ENCODE measurements around the gene PARVA. TPM values are rescaled to one million over a fixed set of nuclear protein-coding genes. Genes with fewer than 3 reads are reported as not detected.

Gene PARVA
- total RNA-seq, 1 experiment from 2014 or later: 10.4 TPM

GRCh38 chr11:12426176-12426575 is 48.8 kb downstream of the PARVA start (continued):
- TF ChIP-seq AFF4 (CRISPR knock-in tag; IDR thresholded peaks at IDR 0.05; ENCODE audit: borderline replicate concordance) (no peak), PREB (CRISPR knock-in tag; IDR thresholded peaks at IDR 0.05; ENCODE audit: borderline replicate concordance) (no peak)

DNA sequence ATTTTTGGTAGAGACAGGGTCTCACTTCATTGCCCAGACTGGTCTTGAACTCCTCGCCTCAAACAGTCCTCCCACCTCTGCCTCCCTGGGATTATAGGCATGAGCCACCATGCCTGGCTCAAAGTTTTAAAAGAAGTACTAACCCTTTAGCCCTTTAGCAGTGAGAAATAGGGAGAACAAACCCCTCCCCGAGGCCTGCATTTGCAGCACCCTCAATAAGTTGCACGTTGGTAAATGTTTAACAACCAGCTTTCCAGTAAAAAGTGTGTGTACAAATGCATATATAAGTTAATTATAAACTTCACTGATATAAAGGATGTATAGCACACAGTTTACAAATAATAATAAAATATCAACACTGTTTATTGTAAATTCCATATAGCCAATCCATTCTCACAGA is 51.8 kb downstream of the PARVA start:
- ATAC-seq (no peak), DNase-seq (ENCODE audit: low spot score) (no peak)
- H3K9me3 Mint-ChIP-seq: no peaks in the 10 kb centered on the region
- no peak overlapping the region for H3K4me3 Mint-ChIP-seq
- ChIA-PET CTCF (interaction anchor here (2.2 kb wide), 1 partner anchor 98 kb away, joined by 8 read pairs; no protein-coding TSS in a partner anchor), POLR2A (no interaction called here)
- no peaks in the 10 kb centered on the region for H3K27me3 Mint-ChIP-seq (ENCODE audit: low read depth)
- no peak for TF ChIP-seq PRRX2 (CRISPR knock-in tag; IDR thresholded peaks at IDR 0.05)
- TF ChIP-seq, protein P1, sequence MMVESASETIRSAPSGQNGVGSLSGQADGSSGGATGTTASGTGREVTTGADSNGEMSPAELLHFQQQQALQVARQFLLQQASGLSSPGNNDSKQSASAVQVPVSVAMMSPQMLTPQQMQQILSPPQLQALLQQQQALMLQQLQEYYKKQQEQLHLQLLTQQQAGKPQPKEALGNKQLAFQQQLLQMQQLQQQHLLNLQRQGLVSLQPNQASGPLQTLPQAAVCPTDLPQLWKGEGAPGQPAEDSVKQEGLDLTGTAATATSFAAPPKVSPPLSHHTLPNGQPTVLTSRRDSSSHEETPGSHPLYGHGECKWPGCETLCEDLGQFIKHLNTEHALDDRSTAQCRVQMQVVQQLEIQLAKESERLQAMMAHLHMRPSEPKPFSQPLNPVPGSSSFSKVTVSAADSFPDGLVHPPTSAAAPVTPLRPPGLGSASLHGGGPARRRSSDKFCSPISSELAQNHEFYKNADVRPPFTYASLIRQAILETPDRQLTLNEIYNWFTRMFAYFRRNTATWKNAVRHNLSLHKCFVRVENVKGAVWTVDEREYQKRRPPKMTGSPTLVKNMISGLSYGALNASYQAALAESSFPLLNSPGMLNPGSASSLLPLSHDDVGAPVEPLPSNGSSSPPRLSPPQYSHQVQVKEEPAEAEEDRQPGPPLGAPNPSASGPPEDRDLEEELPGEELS (CRISPR knock-in tag; IDR thresholded peaks at IDR 0.05): no peak
- TF ChIP-seq, protein P2, sequence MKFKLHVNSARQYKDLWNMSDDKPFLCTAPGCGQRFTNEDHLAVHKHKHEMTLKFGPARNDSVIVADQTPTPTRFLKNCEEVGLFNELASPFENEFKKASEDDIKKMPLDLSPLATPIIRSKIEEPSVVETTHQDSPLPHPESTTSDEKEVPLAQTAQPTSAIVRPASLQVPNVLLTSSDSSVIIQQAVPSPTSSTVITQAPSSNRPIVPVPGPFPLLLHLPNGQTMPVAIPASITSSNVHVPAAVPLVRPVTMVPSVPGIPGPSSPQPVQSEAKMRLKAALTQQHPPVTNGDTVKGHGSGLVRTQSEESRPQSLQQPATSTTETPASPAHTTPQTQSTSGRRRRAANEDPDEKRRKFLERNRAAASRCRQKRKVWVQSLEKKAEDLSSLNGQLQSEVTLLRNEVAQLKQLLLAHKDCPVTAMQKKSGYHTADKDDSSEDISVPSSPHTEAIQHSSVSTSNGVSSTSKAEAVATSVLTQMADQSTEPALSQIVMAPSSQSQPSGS (CRISPR knock-in tag; IDR thresholded peaks at IDR 0.05; ENCODE audit: borderline replicate concordance, low read depth): no peak
- no peak for TF ChIP-seq TCF7 (CRISPR knock-in tag; IDR thresholded peaks at IDR 0.05; ENCODE audit: low read depth)
- no peak for TF ChIP-seq SMAD4 (CRISPR knock-in tag; IDR thresholded peaks at IDR 0.05)
- TF ChIP-seq ELF4 (CRISPR knock-in tag; IDR thresholded peaks at IDR 0.05; ENCODE audit: low read depth): no peak
- TF ChIP-seq JUN (CRISPR knock-in tag; IDR thresholded peaks at IDR 0.05): no peak
- no peak for TF ChIP-seq CREB1 (CRISPR knock-in tag; IDR thresholded peaks at IDR 0.05)
- TF ChIP-seq FOXJ3 (CRISPR knock-in tag; IDR thresholded peaks at IDR 0.05; ENCODE audit: borderline replicate concordance): no peak
- no peak for TF ChIP-seq SMAD3 (CRISPR knock-in tag; IDR thresholded peaks at IDR 0.05; ENCODE audit: borderline replicate concordance)
- TF ChIP-seq, protein P3, sequence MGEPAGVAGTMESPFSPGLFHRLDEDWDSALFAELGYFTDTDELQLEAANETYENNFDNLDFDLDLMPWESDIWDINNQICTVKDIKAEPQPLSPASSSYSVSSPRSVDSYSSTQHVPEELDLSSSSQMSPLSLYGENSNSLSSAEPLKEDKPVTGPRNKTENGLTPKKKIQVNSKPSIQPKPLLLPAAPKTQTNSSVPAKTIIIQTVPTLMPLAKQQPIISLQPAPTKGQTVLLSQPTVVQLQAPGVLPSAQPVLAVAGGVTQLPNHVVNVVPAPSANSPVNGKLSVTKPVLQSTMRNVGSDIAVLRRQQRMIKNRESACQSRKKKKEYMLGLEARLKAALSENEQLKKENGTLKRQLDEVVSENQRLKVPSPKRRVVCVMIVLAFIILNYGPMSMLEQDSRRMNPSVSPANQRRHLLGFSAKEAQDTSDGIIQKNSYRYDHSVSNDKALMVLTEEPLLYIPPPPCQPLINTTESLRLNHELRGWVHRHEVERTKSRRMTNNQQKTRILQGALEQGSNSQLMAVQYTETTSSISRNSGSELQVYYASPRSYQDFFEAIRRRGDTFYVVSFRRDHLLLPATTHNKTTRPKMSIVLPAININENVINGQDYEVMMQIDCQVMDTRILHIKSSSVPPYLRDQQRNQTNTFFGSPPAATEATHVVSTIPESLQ (CRISPR knock-in tag; IDR thresholded peaks at IDR 0.05): no peak
- TF ChIP-seq ATF1 (CRISPR knock-in tag; IDR thresholded peaks at IDR 0.05): no peak
- TF ChIP-seq, protein P4, sequence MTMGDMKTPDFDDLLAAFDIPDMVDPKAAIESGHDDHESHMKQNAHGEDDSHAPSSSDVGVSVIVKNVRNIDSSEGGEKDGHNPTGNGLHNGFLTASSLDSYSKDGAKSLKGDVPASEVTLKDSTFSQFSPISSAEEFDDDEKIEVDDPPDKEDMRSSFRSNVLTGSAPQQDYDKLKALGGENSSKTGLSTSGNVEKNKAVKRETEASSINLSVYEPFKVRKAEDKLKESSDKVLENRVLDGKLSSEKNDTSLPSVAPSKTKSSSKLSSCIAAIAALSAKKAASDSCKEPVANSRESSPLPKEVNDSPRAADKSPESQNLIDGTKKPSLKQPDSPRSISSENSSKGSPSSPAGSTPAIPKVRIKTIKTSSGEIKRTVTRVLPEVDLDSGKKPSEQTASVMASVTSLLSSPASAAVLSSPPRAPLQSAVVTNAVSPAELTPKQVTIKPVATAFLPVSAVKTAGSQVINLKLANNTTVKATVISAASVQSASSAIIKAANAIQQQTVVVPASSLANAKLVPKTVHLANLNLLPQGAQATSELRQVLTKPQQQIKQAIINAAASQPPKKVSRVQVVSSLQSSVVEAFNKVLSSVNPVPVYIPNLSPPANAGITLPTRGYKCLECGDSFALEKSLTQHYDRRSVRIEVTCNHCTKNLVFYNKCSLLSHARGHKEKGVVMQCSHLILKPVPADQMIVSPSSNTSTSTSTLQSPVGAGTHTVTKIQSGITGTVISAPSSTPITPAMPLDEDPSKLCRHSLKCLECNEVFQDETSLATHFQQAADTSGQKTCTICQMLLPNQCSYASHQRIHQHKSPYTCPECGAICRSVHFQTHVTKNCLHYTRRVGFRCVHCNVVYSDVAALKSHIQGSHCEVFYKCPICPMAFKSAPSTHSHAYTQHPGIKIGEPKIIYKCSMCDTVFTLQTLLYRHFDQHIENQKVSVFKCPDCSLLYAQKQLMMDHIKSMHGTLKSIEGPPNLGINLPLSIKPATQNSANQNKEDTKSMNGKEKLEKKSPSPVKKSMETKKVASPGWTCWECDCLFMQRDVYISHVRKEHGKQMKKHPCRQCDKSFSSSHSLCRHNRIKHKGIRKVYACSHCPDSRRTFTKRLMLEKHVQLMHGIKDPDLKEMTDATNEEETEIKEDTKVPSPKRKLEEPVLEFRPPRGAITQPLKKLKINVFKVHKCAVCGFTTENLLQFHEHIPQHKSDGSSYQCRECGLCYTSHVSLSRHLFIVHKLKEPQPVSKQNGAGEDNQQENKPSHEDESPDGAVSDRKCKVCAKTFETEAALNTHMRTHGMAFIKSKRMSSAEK (CRISPR knock-in tag; IDR thresholded peaks at IDR 0.05; ENCODE audit: borderline replicate concordance): no peak
- TF ChIP-seq ZNF423 (CRISPR knock-in tag; IDR thresholded peaks at IDR 0.05): no peak
- TF ChIP-seq NFE2L1 (CRISPR knock-in tag; IDR thresholded peaks at IDR 0.05): no peak
- TF ChIP-seq PREB (CRISPR knock-in tag; IDR thresholded peaks at IDR 0.05; ENCODE audit: borderline replicate concordance): no peak
- no peak for TF ChIP-seq CREM (CRISPR knock-in tag; IDR thresholded peaks at IDR 0.05)
- no peak overlapping the region for H3K27ac Mint-ChIP-seq
- H3K36me3 Mint-ChIP-seq: no peaks in the 10 kb centered on the region
- peaks cover 10% of the 10 kb centered on the region for H3K4me1 Mint-ChIP-seq

Measured in WTC11 (cell line).